ENCODE results near the gene GALNT2. TPM values are rescaled to one million over a fixed set of nuclear protein-coding genes. Genes with fewer than 3 reads are reported as not detected.
A peak's percentile ranks its signal among the peaks of the same experiment; 100 is the strongest.

The GALNT2 gene
- total and polyA plus RNA-seq, 4 donors, result 47.5 to 182 (median 114) TPM

GRCh38 chr1:230187290-230187689 is 120.3 kb downstream of the GALNT2 start:
- DNase-seq (ENCODE audit: low spot score), result peak; percentile 22
- TF ChIP-seq GABPA (IDR thresholded peaks at IDR 0.05 in 1 of 2, conservative IDR thresholded peaks at IDR 0.05 in 1 of 2) (no peak), HNF4A (conservative IDR thresholded peaks at IDR 0.05) (no peak), HNF4G (IDR thresholded peaks at IDR 0.05) (no peak)
- no peaks in the 10 kb centered on the region for H3K9me3 ChIP-seq (ENCODE audit: control insufficient read depth in 4 of 4, low read length in 3 of 4)
- WGBS, result 95% methylated on average over 5 of the region's 5 CpGs
- no peak overlapping the region for H3K27ac ChIP-seq (ENCODE audit: low read depth in 1 of 2, low read length in 2 of 2)
- peaks cover 0 to 18% (median 5%) of the 10 kb centered on the region in 4 donors for H3K4me1 ChIP-seq (ENCODE audit: control insufficient read depth in 4 of 4, insufficient read depth in 4 of 4, low read length in 3 of 4)
- no peaks in the 10 kb centered on the region for H3K27me3 ChIP-seq (ENCODE audit: control insufficient read depth in 4 of 4, insufficient read depth in 4 of 4, low read length in 3 of 4)
- peaks cover 0 to 2% (median 0%) of the 10 kb centered on the region in 4 donors for H3K36me3 ChIP-seq (ENCODE audit: control insufficient read depth in 4 of 4, insufficient read depth in 3 of 4, low read depth in 1 of 4, low read length in 3 of 4)
- H3K4me3 ChIP-seq (ENCODE audit: low read depth in 1 of 3, low read length in 3 of 3), result no peak overlapping the region
- H3K9ac ChIP-seq (ENCODE audit: low read depth in 1 of 2, low read length in 2 of 2), result no peak overlapping the region

- no peak for TF ChIP-seq RXRA (IDR thresholded peaks at IDR 0.05)
- TF ChIP-seq CTCF (IDR thresholded peaks at IDR 0.05; ENCODE audit: low read depth, low read length, missing input control), result no peak
- no peak for TF ChIP-seq ZBTB33 (IDR thresholded peaks at IDR 0.05)
- TF ChIP-seq GABPA (IDR thresholded peaks at IDR 0.05 in 1 of 2, conservative IDR thresholded peaks at IDR 0.05 in 1 of 2), result no peak
- TF ChIP-seq EGR1 (IDR thresholded peaks at IDR 0.05; ENCODE audit: low read depth in 2 of 2), result no peak
- TF ChIP-seq REST (IDR thresholded peaks at IDR 0.05), result no peak
- TF ChIP-seq MAX (IDR thresholded peaks at IDR 0.05), result no peak
- TF ChIP-seq FOXA2 (IDR thresholded peaks at IDR 0.05), result no peak
- WGBS, result 97% methylated on average over 6 of the region's 6 CpGs
- no peak overlapping the region for H3K27ac ChIP-seq (ENCODE audit: low read depth in 1 of 2, low read length in 2 of 2)
Observed at GRCh38 chr1:230188826-230189225, 121.8 kb downstream of the GALNT2 start.

More at GRCh38 chr1:230188826-230189225, 121.8 kb downstream of the GALNT2 start:
- no peaks in the 10 kb centered on the region for H3K27me3 ChIP-seq (ENCODE audit: control insufficient read depth in 4 of 4, insufficient read depth in 4 of 4, low read length in 3 of 4)
- no peak overlapping the region for H3K4me3 ChIP-seq (ENCODE audit: low read depth in 1 of 3, low read length in 3 of 3)
- peaks cover 0 to 3% (median 1%) of the 10 kb centered on the region in 4 donors for H3K36me3 ChIP-seq (ENCODE audit: control insufficient read depth in 4 of 4, insufficient read depth in 3 of 4, low read depth in 1 of 4, low read length in 3 of 4)
- DNase-seq (ENCODE audit: low spot score), result no peak
- H3K4me1 ChIP-seq (ENCODE audit: control insufficient read depth in 4 of 4, insufficient read depth in 4 of 4, low read length in 3 of 4), result peaks cover 0 to 18% (median 5%) of the 10 kb centered on the region in 4 donors
- H3K9ac ChIP-seq (ENCODE audit: low read depth in 1 of 2, low read length in 2 of 2), result no peak overlapping the region
- no peaks in the 10 kb centered on the region for H3K9me3 ChIP-seq (ENCODE audit: control insufficient read depth in 4 of 4, low read length in 3 of 4)
